ENCODE data around the gene CIB1.
"Not testable (repeated sequence)": the region's sequence is repeated elsewhere in the genome, so short reads cannot be mapped to it uniquely, and the experiment has no call there.

Gene CIB1

DNA sequence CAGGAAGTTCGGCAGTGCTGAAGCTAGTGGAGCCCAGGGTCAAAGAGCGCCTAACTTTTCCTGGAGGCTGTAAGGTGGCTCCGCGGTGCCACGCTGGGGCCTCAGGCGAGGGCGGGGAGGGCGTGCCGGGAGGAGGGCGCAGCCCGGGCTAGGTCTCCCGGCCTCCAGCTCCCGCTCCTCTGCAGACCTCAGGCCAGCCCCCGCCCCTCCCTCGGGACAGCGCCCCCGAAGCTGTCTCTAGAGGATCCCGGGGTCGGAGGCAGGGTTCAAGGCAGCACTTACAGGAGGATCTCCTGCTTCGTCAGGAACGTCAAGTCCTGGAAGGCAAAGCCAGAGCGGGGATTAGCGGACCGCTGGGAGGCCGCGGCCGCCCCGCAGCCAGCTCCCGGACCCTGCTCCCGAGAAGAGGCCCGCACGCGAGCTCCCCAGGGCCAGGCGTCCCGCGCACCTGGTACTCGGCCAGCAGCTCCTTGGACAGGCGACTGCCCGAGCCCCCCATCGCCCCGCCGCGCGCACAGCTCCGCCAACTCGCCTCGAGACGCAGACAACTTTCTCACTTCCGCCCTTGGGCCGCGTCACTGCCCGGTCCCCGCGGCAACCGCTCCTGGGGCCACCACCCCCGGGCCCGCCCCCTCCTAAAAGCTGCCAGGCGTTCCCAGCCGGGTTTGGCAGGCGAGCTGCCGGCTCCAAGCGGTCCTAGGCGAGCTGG is at the start of gene CIB1:
Gene CIB1, minus strand, starts transcription at position 555 of the 709 bp plus-strand sequence. Its CDS starts 56 bp downstream, at position 499.
- peak; percentile 80 for DNase-seq (ENCODE audit: low spot score)

DNA sequence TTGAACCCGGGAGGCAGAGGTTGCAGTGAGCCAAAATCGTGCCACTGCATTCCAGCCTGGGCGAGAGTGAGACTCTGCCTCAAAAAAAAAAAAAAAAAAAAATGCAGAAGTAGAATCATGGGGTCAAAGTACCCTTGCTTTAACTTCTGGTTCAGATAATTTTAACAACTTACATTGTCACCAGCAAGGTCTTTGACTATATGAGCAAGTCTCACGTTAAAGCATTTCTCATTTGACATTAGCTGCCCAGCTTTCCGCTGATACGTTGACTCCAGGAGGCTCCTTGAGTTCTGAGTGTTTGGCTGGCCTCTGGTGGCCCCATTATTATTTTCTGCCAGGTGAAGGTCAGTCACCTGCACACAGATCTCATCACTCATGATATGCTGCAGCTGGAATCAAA is 47.9 kb upstream of the CIB1 start:
- not testable (repeated sequence) for DNase-seq (ENCODE audit: low spot score)

DNA sequence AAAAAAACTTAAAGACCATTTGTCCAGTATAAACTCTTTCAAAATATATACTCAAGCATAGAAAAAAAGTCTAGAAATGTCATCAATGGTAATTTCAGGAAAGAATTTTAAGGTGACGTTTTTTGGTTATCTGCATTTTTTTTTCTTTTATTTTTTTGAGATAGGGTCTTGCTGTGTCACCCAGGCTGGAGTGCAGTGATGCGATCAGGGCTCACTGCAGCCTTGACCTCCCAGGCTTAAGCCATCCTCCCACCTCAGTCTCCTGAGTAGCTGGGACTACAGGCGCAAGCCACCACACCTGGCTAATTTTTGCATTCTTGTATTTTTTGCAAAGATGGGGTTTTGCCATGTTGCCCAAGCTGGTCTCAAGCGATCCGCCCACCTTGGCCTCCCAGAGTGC is 47.0 kb upstream of the CIB1 start:
- not testable (repeated sequence) for DNase-seq (ENCODE audit: low spot score)

GRCh38 chr15:90278467-90278866 is 44.7 kb upstream of the CIB1 start:
- not testable (repeated sequence) for DNase-seq (ENCODE audit: low spot score)

GRCh38 chr15:90271459-90272166 is 37.9 kb upstream of the CIB1 start:
- DNase-seq (ENCODE audit: low spot score): no peak

DNA sequence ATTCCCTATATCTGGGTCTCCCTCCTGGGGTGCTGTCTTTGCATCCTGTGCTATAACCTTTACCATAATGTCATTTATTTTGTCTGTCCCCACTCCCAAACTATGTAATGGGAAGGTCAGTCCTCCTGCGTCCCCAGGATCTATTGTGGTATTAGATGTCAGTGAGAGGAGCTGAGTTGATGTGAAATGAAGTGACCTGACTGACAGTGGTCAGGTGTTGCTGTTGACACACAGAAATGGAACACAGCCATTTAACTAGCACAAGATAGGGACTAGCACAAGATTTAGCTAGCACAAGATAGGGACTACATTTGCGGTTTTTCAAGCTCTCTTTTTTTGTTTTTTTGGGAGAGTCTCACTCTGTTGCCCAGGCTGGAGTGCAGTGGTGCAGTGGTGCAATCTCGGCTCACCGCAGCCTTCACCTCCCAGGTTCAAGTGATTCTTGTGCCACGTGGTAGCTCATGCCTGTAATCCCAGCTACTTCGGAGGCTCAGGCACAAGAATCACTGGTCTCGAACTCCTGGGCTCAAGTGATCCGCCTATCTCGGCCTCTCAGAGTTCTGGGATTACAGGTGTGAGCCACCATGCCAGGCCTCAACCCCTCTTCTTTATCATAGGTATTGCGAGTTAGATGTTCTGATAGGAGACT is 36.9 kb upstream of the CIB1 start:
- no peak for DNase-seq (ENCODE audit: low spot score)

- no peak for DNase-seq (ENCODE audit: low spot score)
These were observed 34.7 kb upstream of the CIB1 start for GRCh38 chr15:90268415-90268814.

DNA sequence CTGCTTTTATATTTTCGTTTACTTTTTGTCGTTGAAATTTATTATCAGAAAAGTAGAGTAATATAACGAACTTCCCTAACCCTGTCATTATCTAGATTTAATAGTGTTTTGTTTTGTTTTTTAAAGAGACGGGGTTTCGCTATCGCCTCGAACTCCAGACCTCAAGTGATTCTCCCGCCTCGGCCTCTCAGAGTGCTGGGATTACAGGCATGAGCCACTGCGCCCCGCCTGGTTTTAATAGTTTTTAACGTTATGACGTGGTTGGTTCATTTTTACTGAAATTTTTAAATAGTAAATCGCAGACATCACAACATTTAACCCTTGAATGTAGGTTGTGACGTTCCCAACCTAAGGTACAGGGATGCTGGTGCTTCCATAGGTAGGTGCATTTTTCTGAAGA is 32.7 kb upstream of the CIB1 start:
- no peak for DNase-seq (ENCODE audit: low spot score)

DNA sequence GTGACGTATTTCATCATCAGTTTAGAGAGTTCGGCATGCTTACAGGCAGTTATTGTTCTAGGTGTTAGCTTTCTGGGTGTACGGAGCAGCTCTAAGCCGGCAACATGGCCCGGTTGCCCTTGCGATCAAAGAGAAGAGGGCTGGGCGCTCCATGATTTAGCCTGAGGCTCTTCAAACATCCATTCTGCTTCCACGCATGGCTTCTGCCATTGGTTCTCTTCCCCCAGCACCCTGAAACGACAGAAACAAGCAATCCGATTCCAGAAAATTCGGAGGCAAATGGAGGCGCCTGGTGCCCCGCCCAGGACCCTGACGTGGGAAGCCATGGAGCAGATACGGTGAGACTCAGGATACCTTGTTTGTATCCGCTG is 32.3 kb upstream of the CIB1 start:
- DNase-seq (ENCODE audit: low spot score): peak; percentile 49

- DNase-seq (ENCODE audit: low spot score): peak; percentile 94
These were observed 31.7 kb upstream of the CIB1 start, which contains the start of gene NGRN for GRCh38 chr15:90265271-90266060. Gene NGRN (plus strand): TSS chr15:90265672. CDS start chr15:90265713, 41 bp downstream.

- DNase-seq (ENCODE audit: low spot score): no peak
These were observed 30.9 kb upstream of the CIB1 start for GRCh38 chr15:90264671-90265070.

- DNase-seq (ENCODE audit: low spot score): peak; percentile 16
These were observed 28.7 kb upstream of the CIB1 start for GRCh38 chr15:90262426-90262825.

DNA sequence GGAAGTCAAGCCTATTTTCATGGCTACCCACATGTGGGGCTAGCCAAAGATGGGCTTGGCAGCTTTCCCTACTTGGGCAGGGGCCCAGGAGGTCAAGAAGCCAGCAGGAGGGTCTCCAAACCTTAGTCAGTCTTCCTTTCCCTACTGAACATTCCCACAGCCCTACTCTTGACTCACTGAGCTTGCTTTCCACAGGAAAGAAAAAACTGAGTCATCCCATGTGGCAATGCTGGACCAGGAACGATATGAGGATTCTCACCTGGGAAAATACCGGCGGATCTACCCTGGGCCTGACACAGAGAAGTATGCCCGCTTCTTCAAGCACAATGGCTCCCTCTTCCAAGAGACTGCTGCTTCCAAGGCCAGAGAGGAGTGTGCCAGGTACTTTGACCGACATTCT is 28.1 kb upstream of the CIB1 start:
- peak; percentile 13 for DNase-seq (ENCODE audit: low spot score)

DNA sequence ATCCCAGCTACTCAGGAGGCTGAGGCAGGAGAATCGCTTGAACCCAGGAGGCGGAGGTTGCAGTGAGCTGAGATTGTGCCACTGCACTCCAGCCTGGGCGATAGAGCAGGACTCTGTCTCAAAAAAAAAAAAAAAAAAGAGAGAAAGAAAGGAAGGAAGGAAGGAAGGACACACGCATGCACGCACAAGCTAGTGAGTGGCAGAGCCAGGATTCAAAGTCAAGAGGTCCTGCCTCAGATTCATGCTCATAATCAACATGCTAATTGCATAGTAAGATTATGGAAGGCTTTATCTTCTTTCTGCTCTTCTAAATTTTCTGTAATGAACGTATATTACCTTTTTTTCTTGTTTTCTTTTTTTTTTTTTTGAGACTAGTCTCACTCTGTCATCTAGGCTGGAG is 27.0 kb upstream of the CIB1 start:
- not testable (repeated sequence) for DNase-seq (ENCODE audit: low spot score)

DNA sequence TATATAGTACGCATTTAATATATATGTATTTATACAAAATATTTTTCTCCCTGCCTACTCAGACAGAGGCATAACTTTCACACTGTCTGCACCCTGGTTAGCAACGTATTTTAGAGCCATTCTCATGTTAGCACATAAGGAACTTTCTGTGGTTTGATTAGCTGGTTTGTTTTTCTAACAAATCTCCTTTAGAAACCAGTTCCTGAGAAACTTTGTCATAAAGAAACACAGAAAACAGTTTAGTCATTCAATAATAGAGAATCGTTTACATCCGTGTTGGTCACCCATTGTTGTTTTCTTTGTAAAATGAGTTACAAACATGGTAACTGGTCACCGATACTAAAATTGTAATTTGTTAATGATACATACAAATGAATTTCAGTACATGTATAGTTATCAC is 25.8 kb upstream of the CIB1 start:
- no peak for DNase-seq (ENCODE audit: low spot score)

DNA sequence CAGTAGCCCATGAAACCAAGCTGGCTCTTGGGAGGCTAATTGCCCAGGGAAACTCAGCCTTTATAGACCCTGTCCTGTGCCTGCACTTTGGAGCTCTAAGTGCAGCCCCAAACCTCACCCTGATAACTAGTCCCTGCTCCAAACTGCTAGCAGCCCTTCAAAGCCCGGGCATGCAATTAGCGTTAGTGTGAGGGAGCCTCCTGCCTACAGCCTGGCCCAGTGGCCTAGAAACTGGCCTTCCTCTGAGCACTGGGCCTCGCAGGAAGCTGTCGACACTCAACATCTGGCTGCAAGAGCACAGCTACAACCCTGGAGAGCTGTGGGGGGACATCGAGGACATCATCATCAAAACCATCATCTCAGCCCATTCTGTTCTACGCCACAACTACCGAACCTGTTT is 24.0 kb upstream of the CIB1 start:
- DNase-seq (ENCODE audit: low spot score): no peak

GRCh38 chr15:90249203-90249863 is 15.6 kb upstream of the CIB1 start, which contains the start of gene TTLL13:
Gene TTLL13 (plus strand): TSS chr15:90249556. CDS start chr15:90250631, 1,075 bp downstream.
- peak; percentile 97 for DNase-seq (ENCODE audit: low spot score)

GRCh38 chr15:90248789-90249202 is 15.1 kb upstream of the CIB1 start:
- no peak for DNase-seq (ENCODE audit: low spot score)

DNA sequence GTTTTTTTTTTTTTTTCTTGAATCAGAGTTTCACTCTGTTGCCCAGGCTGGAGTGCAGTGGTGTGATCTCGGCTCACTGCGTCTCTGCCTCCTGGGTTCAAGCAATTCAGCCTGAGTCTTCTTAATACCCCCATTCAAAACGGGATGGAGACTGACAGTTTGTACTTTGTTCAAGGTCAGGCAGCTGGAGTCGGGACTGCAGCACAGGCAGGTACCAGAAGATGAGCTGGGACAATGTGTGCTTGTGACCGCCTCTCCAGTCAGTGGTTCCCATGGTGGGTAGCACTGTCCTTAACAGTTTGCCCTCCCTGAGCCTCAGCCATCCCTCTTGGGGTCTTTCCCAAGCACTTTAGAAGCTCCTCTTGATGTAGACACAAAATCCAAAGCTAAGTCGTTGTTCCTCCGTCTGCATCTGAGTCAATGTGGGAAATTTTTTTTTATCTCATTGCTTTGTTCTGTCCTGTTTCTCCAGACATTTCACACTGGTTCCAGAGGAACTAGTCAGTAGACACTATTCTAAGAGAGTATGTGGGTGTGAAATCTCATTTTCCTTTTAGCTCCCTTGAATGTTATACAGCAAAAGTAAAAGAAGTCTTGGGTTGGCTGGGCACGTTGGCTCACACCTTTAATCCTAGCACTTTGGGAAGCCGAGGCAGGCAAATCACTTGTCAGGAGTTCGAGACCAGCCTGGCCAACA is 10.3 kb upstream of the CIB1 start:
- no peak for DNase-seq (ENCODE audit: low spot score)

- no peak for DNase-seq (ENCODE audit: low spot score)
These were observed 7.8 kb upstream of the CIB1 start for GRCh38 chr15:90241343-90242192.
